GM21723 (cell line): ENCODE data around the gene GABPB1.

Experiments used
- ATAC-seq: cut with Tn5 transposase; IDR thresholded peaks from one replicate; pipeline ENCODE4 v1.9.1; 2021; ENCODE audit warnings: mild to moderate bottlenecking, moderate library complexity; ENCODE audit not compliant: unreplicated experiment

GABPB1 gene

DNA sequence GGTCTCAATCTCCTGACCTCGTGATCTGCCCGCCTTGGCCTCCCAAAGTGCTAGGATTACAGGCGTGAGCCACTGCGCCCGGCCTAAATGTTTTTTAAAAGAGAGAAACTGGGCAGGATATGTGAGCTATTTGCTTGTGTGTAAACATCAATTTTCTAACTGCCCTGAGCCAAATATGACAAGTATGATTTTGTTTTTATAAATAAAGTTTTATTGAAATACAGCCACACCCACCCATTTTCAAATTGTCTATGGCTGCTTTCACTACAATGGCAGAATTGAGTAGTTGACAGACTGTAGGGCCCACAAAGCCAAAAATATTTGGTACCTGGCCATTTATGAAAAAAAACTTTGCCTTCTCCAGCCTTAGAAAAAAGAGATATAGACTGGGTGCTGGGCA is 73.6 kb downstream of the GABPB1 start:
- no peak for ATAC-seq

DNA sequence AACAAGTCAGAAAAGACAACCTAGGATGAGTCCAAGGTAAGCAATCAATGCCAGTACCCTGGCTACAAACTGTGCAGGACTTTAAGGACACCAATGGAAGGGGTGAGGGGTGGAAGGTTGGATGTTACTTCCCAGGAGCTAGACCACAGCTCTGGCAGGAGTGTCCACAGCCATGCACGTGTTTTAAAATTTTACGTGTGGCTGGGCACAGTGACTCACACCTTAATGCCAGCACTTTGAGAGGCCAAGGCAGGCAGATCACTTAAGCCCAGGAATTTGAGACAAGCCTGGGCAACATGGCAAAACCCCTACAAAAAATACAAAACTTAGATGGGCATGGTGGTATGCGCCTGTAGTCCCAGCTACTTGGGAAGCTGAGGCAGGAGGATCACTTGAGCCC is 74.7 kb downstream of the GABPB1 start:
- ATAC-seq, result no peak

DNA sequence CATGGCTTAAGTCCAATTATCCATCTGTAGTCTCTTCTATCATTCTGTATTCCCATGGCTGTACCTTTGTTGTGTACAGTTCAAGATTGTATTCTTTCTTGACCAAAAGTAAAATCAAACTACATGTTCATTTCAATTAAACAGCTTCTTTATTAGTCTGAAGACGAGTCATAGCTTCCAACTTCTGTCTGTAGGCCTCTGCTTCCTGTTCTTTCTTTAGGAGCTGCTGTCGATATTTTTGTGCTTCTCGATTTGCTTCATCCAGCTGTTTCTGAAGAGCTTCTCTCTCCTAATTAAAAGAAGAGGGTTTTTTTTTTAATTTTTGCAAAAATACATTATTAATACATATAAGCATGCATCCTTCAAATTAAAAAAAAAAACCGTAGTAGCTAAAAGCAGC is 76.5 kb downstream of the GABPB1 start:
- ATAC-seq, result no peak

DNA sequence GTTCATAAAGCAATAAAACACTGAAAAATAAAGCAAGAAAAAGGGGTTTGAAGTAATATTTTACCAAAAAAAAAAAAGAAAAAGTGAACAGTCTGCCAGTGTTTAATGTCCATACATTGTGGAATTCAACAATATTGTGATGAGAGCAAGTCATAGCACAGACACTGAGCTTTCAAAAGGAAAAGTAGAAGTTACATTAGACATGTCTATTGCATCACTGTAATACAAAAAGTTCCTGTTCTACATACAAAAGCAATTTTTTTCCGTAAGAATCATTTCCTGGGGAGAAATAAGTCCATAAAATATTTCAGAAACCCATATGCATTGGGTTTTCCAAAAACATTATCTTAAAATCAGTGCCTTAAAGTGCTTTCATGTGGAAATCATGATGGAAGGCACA is 77.6 kb downstream of the GABPB1 start:
- no peak for ATAC-seq

DNA sequence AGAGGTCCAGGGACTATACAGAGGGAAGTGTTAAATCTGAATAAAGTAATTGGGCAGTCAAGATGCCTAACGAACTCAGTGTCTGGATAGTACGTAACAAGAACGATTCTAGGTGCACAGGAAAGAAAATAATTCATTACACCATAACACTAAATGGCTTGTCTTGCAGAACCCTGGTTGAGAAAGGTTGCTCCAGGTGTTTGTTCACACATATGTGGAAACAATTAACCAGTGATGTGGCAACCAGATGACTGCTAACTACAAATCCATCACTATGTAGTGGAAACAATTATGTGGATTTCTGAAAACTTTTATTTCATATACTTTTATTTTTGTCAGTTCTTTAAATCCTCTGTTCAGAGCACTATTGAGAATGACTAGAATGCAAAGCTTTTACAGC is 79.1 kb downstream of the GABPB1 start:
- no peak for ATAC-seq

DNA sequence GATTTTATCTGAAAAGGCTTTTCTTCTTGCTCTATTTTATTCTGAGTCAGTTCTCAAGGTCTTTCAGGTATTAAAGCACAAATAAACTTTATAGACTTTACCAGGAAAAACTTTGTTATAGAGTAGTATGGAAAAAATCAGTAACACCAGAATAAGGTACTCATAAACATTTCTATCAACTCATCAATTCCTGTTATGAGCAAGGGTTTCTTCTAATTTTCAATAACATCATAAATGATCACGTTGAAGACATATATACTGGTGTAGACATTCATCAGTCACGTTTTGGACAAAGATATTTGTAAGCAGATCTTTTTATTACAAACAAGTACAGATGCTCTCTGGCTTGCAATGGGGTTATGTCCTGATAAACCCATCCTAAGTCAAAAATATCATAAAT is 79.9 kb downstream of the GABPB1 start:
- no peak for ATAC-seq

DNA sequence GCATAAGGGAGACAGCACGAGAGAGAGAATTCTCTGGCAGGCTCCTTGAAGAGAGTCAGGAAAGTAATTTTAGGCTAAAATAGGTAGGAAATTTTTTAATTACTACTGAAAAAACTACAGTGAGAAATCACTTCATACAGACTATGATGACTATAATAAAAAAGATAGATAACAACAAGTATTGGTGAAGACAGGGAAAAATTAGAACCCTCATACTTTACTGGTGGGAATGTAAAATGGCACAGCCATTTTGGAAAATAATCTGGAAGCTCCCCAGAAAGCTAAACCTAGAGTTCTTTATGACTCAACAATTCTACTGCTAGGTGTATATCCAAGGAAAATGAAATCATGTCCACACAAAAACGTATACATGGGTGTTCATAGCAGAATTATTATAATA is 87.4 kb downstream of the GABPB1 start:
- no peak for ATAC-seq

DNA sequence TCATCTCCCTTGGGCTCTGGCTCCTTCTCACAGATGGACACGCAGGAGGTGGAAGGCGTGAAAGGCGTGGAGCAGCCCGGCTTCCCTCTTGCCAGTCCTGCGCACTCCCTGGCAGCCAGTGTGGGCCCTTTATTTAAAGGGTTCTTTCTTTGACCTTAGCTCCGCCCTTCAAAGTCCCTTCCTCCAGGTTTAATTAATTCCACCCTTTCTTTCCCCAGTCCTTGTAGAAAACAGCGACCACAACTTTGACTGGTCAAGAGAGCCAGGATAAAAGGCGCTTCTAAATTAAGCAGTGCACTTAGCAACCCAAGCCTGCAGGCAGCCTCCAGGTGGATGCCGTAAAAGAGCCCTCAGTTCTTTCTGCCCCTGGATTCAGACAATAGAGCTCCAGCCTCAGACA is 89.4 kb downstream of the GABPB1 start, which contains the start of gene HDC:
TSS of gene HDC (minus strand) at position 107 of the 400 bp plus-strand sequence. CDS start at position 4, 103 bp downstream.
- ATAC-seq, result no peak

DNA sequence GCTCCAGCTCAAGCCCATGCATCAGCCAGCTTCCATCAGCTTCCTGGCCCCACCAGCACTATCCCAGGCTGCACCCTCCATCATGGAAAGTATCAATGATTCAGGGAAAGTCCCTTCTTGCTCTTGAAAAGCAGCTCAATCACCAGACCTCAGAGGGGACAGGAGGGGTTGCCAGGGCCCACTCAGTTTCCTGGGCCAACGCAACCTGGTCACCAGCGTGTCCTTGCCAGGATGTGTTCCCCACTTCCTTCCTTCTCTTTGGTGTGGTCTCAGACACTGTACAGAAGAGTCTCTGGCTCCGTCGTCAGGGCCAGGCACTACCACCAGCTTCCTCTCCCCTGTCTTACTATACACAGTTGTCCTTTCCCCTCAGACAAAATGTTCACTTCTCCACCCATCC is 92.5 kb downstream of the GABPB1 start:
- ATAC-seq, result no peak

DNA sequence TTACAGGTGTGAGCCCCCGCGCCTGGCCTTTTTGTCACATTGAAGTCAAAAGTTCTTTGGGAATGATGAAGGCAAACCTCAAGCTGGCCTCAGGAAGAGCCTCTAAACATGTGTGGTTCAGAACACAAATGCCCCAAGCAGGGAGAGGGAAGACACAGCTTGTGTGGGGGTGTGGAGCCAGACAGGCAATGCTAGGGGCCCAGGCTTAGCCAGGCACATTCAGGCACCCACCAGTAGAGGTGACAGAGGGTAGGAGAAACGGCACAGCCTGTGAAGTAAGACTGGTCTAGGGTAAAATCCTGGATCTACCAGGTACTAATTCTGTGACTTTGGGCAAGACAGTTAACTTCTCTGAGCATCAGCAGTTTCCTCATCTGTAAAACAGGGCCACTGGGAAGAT is 93.0 kb downstream of the GABPB1 start:
- ATAC-seq, result no peak

DNA sequence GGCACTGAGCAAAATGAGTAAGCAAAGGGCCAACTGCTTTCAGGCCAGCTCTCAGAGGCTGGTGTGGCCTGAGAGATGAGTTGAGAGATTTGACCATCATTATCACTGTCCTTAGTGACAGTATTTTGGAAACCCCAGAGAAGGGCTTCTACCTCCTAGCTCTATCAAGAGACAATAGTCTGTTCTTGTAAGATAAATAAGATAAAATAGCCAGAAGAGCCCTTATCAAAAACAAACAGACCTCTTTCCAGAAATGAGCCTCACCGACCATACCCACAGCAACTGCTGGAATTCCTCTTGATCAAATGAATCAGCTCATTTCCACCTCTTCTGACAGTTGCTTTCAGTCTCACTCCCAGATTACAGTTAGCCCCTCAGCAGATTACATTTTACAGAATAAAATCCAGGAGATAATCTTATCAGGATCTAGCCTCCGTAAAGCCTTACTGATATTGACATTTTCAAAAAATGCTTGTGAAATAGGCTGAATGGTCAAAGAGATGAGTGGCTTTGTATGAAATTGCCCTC is 94.0 kb downstream of the GABPB1 start:
- peak; percentile 47 for ATAC-seq

DNA sequence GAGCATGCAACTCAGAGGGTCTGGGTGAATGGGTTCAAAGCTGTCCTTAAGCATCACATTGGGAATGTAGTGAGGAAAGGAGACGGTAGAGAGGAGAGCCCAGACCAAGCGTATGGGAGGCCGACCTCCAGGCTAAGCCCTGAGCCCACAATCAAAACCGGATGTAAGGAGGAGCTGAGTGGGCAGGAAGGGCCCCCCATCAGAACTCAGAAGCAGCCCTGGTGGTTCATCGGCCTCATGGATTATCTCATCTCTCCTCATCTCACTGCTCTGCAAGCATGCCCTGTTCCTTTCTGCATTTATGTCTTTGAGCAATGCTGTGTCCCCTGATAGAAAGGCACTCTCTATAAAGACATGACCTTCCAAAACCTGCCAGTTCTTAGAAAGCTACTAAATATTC is 95.7 kb downstream of the GABPB1 start:
- no peak for ATAC-seq

DNA sequence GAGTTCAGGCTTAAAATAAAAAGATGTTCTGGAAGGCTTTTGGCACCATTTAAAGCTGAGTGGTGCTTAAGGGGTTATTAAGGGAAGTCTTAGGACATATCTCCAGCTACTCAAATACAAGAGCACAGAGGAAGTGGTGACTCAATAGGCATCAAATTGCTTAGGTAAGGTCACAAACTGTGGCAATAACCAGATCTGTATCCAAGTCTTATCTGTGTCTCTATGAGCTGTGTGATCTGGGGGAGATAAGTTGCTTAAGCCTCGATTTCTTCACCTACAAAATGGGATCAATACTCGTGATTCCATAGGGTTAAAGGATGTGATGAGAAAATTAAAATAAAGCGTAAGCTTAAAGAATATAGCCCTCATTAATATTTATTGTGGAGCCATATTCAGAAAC is 97.1 kb downstream of the GABPB1 start:
- no peak for ATAC-seq

DNA sequence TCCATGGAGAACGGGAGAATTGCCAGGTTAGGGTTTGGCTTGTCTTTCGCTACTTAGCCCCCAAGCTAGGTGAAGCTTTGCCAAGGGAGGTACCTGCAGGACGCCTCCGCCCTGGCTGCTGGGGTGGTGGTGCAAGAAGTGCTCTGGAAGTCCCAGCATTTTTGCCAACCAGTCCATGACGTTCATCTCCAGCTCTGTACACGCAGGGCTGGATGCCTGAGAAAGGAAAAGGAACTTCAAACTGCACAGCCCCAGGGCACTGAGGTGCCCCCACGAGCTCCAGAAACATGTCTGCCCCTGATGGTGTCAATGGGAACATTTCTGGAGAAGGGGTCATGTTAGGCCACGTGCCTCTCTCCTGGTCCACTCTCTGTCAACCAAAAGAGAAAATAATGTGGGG is 97.7 kb downstream of the GABPB1 start:
- no peak for ATAC-seq

DNA sequence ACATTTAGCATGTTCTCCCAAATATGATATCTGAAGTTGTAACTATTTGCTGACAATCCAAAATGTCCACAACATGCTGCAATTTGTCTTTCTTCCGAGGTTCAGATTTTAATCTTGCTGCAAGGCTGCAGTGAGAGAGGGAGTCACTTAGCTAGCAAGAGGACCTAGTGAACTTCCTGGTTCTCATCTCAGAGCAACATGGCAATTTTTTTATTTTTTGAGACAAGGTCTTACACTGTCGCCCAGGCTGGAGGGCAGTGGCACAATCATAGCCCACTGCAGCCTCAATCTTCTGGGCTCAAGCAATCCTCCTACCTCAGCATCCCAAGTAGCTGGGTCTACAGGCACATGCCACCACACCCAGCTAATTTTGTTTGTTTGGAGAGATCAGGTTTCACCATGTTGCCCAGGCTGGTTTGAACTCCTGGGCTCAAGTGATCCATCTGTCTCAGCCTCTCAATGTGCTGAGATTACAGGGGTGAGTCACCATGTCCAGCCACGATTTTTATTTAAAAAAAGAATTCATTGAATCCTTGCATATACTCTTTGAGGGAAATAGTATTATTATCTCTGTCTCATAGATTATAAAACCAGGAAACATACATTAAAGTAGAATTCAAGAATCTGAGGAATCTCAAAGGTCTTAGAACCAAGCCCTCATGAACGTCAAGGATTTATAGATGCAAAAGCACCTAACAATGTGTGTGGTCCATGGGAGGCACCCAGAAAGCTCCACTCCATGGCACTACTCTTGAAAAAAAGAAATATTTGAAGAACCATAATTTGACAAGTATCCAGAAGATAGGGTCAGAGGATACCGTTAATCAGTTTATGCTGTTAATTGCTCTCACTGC is 98.6 kb downstream of the GABPB1 start:
- ATAC-seq, result no peak

DNA sequence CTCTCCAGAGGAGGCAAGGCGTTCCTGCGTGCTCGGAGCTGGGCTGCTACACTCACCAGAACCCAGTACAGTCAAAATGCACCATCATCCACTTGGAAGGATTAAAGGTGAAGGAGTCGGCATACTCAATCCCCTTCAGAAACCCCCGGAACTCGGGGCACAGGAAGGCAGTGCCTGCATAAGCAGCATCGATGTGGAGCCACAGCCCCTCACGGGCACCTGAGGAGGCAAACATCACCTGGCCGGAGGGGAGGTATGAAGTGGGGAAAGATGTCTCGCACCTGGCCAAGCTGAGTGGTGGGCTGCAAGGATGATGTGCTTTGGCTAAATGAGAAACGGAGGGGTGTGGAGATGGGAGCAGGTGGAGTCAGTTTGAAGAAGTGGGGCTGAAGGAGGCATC is 102.4 kb downstream of the GABPB1 start:
- no peak for ATAC-seq

DNA sequence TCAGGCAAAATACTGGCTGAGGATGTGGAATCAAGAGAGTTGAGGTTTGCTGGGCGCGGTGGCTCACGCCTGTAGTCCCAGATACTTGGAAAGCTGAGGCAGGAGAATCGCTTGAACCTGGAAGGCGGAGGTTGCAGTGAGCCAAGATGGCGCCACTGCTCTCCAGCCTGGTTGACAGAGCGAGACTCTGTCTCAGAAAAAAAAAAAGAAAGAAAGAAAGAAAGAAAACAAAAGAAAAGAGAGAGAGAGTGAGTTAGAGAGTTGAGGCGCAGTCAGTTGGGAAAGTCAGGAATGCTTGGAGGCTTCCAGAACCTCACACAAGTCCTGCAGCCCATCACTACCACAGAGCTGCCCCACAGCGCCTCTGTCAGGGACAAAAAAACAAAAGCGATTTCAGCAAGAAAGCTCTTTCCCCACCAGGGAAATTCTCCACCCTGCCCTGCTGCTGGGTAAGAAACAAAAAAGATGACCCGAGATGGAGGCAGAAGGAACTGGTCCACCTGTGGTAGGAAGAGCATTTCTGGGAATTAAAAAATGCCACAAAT is 103.3 kb downstream of the GABPB1 start:
- no peak for ATAC-seq

DNA sequence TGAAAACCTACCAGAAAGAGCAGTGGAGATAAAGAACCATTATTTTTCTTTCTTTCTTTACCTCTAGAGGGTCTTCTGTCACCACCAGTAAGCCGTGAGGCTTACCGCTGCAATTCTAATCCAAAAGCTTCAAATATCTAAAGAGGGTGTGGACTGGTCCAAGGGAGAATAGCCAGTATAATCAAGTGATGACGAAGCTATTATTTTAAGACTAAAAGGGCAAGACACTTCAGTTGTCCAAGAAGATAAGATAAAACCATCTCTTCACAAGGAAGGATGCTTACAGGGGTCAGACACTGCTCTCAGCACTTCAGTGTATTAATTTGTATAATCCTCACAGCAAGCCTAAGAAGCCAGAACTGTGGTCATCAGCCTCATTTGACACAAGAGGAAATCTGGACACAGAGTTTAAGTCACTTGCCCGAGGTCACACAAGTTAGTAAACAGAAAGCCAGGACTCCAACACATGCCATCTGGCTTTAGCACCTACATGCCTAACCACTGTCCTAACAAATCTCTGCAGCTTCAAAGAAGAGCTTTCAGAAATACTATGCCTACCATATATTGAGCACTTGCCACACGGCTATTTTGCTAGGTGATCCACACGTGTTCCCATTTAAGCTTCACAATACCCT is 104.1 kb downstream of the GABPB1 start:
- no peak for ATAC-seq

DNA sequence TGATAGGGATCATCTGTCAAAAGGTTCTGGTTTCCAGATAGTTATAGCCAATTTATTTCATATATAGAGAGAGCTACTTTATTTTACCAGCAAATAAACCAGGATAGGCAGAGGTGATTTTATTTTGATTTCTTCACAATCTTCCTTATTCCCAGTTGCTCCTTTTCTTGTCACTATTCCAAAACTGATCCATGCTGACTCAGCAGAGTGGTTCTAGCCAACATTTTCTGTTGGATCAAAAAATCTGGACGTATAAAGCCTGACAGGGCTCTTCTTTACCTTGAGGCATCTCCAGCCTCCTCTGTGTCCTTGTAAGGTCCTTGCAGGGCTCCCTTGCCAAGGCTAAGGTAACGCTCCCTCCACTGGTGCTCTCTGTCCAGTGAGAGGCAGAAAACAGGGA is 105.3 kb downstream of the GABPB1 start:
- ATAC-seq, result no peak

DNA sequence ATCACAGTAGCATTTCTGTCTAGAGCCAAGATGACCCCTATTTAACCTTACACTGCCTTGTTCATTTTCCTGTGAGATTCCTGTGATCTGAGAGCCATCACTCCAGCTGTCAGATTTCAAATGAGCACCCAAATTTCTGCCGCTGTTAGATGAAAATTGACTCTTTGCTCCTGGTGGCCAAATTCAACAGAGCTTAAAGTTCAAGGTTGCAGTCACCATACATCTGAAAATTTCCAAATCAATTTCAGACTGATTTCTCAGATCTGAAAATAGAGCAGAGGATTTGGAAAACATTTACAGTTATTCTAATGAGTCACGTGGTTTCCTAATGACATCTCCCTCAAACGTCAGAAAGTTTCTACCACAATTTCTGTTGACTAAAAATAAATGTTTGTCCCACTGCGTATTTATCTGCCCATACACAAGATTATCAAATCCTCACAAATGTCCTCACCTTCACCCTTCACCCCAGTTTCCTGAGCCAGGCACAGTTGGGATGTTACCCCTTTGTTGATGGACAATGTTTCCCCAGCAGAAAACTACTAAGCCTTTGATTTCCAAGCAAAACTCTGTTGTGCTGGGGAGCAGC is 105.9 kb downstream of the GABPB1 start:
- ATAC-seq, result no peak

DNA sequence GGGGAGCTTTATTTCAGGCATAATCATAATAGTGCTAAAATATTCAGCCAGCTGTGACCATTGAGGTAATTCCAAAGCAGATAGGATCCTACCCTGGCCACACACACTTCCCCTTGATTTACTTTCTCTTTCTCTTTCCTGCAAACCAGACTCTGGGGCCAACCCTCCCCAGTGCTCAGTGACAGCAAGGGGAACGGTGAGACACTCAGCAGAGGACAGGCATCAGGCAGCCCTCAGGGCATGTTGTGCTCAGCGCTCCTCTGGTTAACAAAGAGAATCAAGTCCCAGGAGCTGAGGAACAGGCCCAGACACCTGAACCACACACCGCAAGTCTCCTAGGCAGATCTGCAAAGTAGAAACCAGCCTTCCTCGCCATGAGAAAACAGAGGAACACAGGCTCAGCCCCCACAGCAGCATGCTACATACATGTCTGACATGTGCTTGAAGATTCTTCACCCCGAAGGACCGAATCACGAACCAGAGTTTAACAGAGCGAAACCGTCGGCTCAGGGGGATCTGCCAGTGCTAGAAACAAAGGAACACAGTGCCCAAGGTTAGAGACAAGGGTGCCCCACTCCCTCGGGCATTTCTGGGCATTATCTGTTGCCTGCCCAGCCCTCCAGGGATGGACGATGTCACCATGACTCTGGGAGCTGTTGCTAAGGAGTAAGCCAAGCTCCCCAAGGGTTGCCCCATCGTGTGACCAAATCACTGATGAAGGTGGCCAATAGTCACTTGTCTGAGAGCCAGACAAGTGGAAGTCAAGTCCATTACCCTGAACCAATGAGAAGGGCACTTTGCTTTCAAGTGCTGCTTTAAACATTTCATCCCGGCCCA is 107.0 kb downstream of the GABPB1 start:
- peak; percentile 97 for ATAC-seq
